HL-60 (cell line): ENCODE results near the gene DPP8.

Source experiments
- CTCF ChIP-seq: IDR thresholded peaks from one replicate; pipeline ENCODE4 v1.5.1; 2011; ENCODE audit warnings: low read length, control low read depth, inconsistent platforms; ENCODE audit not compliant: insufficient read depth
- GABPA ChIP-seq: IDR thresholded peaks from 2 replicates; pipeline ENCODE4 v1.6.1; 2012; ENCODE audit warnings: low read depth
- POLR2AphosphoS5 ChIP-seq: IDR thresholded peaks from 2 replicates; pipeline ENCODE4 v1.6.1; 2012; ENCODE audit warnings: low read depth
- TF ChIP-seq, protein P1 (sequence below): IDR thresholded peaks from 2 replicates; pipeline ENCODE4 v1.6.1; 2012; ENCODE audit warnings: low read depth; ENCODE audit not compliant: insufficient replicate concordance

- TF ChIP-seq CTCF (no peak), GABPA (no peak), POLR2AphosphoS5 (no peak)
- TF ChIP-seq, protein P1, sequence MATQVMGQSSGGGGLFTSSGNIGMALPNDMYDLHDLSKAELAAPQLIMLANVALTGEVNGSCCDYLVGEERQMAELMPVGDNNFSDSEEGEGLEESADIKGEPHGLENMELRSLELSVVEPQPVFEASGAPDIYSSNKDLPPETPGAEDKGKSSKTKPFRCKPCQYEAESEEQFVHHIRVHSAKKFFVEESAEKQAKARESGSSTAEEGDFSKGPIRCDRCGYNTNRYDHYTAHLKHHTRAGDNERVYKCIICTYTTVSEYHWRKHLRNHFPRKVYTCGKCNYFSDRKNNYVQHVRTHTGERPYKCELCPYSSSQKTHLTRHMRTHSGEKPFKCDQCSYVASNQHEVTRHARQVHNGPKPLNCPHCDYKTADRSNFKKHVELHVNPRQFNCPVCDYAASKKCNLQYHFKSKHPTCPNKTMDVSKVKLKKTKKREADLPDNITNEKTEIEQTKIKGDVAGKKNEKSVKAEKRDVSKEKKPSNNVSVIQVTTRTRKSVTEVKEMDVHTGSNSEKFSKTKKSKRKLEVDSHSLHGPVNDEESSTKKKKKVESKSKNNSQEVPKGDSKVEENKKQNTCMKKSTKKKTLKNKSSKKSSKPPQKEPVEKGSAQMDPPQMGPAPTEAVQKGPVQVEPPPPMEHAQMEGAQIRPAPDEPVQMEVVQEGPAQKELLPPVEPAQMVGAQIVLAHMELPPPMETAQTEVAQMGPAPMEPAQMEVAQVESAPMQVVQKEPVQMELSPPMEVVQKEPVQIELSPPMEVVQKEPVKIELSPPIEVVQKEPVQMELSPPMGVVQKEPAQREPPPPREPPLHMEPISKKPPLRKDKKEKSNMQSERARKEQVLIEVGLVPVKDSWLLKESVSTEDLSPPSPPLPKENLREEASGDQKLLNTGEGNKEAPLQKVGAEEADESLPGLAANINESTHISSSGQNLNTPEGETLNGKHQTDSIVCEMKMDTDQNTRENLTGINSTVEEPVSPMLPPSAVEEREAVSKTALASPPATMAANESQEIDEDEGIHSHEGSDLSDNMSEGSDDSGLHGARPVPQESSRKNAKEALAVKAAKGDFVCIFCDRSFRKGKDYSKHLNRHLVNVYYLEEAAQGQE: no peak
These were observed 123.9 kb downstream of the DPP8 start for GRCh38 chr15:65393557-65393956.
